ENCODE data around the gene KAT8. TPM values are rescaled to one million over a fixed set of nuclear protein-coding genes. Genes with fewer than 3 reads are reported as not detected.
A peak's percentile ranks its signal among the peaks of the same experiment; 100 is the strongest.

KAT8 gene
- total and polyA plus RNA-seq, 2 of the 13 experiments (the other 11 are each of a cell fraction or from before 2014, with no cell fraction given), result 79.0 to 84.2 TPM

DNA sequence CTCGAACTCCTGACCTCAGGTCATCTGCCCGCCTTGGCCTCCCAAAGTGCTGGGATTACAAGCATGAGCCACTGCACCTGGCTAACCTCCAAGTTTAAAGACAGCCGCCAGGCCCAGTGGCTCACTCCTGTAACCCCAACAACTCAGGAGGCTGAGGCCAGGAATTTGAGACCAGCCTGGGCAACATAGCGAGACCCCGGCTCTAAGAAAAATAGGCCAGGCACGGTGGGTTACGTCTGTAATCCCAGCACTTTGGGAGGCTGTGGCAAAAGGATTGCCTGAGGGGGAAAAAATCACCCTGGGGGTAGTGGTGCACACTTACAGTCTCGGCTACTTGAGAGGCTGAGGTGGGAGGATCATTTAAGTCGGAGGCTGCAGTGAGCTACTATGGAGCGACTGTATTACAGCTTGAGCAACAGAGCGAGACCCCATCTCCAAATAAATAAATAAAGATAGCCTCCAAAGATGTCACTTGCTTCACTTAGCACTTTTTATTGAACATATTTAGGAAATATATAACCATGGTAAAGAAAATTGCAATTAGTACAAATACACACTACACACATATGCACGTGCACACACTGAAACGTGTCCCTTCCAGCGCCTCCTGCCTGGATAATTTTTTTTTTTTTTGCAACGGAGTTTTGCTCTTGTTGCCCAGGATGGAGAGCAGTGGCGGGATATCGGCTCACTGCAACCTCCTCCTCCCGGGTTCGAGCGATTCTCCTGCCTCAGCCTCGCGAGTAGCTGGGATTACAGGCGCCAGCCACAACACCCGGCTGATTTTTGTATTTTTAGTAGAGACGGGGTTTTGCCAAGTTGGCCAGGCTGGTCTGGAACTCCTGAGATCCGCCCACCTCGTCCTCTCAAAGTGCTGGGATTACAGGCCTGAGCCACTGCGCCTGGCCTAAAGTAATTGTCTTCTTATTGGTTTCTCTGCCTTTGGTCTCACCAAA lies 10.7 kb upstream of the KAT8 start (continued):
- TF ChIP-seq, protein P1, sequence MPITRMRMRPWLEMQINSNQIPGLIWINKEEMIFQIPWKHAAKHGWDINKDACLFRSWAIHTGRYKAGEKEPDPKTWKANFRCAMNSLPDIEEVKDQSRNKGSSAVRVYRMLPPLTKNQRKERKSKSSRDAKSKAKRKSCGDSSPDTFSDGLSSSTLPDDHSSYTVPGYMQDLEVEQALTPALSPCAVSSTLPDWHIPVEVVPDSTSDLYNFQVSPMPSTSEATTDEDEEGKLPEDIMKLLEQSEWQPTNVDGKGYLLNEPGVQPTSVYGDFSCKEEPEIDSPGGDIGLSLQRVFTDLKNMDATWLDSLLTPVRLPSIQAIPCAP (CRISPR knock-in tag; IDR thresholded peaks at IDR 0.05; ENCODE audit: low read depth), result no peak
- 0 out of 2 replicates have a peak, but pooled peaks have one; percentile 27 for TF ChIP-seq ZNF337 (CRISPR knock-in tag; IDR thresholded peaks at IDR 0.05; ENCODE audit: borderline replicate concordance, low read depth)
- no peak for TF ChIP-seq KLF9 (CRISPR knock-in tag; IDR thresholded peaks at IDR 0.05; ENCODE audit: low read depth)
- TF ChIP-seq, protein P2, sequence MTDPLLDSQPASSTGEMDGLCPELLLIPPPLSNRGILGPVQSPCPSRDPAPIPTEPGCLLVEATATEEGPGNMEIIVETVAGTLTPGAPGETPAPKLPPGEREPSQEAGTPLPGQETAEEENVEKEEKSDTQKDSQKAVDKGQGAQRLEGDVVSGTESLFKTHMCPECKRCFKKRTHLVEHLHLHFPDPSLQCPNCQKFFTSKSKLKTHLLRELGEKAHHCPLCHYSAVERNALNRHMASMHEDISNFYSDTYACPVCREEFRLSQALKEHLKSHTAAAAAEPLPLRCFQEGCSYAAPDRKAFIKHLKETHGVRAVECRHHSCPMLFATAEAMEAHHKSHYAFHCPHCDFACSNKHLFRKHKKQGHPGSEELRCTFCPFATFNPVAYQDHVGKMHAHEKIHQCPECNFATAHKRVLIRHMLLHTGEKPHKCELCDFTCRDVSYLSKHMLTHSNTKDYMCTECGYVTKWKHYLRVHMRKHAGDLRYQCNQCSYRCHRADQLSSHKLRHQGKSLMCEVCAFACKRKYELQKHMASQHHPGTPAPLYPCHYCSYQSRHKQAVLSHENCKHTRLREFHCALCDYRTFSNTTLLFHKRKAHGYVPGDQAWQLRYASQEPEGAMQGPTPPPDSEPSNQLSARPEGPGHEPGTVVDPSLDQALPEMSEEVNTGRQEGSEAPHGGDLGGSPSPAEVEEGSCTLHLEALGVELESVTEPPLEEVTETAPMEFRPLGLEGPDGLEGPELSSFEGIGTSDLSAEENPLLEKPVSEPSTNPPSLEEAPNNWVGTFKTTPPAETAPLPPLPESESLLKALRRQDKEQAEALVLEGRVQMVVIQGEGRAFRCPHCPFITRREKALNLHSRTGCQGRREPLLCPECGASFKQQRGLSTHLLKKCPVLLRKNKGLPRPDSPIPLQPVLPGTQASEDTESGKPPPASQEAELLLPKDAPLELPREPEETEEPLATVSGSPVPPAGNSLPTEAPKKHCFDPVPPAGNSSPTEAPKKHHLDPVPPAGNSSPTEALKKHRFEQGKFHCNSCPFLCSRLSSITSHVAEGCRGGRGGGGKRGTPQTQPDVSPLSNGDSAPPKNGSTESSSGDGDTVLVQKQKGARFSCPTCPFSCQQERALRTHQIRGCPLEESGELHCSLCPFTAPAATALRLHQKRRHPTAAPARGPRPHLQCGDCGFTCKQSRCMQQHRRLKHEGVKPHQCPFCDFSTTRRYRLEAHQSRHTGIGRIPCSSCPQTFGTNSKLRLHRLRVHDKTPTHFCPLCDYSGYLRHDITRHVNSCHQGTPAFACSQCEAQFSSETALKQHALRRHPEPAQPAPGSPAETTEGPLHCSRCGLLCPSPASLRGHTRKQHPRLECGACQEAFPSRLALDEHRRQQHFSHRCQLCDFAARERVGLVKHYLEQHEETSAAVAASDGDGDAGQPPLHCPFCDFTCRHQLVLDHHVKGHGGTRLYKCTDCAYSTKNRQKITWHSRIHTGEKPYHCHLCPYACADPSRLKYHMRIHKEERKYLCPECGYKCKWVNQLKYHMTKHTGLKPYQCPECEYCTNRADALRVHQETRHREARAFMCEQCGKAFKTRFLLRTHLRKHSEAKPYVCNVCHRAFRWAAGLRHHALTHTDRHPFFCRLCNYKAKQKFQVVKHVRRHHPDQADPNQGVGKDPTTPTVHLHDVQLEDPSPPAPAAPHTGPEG (CRISPR knock-in tag; IDR thresholded peaks at IDR 0.05), result no peak
- no peak for TF ChIP-seq FOXK2 (IDR thresholded peaks at IDR 0.05)
- 0 out of 2 replicates have a peak, but pooled peaks have one; percentile 36 for TF ChIP-seq ZNF317 (CRISPR knock-in tag; IDR thresholded peaks at IDR 0.05)
- no peak for TF ChIP-seq SIN3B (IDR thresholded peaks at IDR 0.05; ENCODE audit: low read length)
- TF ChIP-seq ZNF577 (CRISPR knock-in tag; IDR thresholded peaks at IDR 0.05; ENCODE audit: borderline replicate concordance, low read depth), result no peak
- no peak for TF ChIP-seq ZNF607 (CRISPR knock-in tag; IDR thresholded peaks at IDR 0.05; ENCODE audit: borderline replicate concordance)
- TF ChIP-seq, protein P3, sequence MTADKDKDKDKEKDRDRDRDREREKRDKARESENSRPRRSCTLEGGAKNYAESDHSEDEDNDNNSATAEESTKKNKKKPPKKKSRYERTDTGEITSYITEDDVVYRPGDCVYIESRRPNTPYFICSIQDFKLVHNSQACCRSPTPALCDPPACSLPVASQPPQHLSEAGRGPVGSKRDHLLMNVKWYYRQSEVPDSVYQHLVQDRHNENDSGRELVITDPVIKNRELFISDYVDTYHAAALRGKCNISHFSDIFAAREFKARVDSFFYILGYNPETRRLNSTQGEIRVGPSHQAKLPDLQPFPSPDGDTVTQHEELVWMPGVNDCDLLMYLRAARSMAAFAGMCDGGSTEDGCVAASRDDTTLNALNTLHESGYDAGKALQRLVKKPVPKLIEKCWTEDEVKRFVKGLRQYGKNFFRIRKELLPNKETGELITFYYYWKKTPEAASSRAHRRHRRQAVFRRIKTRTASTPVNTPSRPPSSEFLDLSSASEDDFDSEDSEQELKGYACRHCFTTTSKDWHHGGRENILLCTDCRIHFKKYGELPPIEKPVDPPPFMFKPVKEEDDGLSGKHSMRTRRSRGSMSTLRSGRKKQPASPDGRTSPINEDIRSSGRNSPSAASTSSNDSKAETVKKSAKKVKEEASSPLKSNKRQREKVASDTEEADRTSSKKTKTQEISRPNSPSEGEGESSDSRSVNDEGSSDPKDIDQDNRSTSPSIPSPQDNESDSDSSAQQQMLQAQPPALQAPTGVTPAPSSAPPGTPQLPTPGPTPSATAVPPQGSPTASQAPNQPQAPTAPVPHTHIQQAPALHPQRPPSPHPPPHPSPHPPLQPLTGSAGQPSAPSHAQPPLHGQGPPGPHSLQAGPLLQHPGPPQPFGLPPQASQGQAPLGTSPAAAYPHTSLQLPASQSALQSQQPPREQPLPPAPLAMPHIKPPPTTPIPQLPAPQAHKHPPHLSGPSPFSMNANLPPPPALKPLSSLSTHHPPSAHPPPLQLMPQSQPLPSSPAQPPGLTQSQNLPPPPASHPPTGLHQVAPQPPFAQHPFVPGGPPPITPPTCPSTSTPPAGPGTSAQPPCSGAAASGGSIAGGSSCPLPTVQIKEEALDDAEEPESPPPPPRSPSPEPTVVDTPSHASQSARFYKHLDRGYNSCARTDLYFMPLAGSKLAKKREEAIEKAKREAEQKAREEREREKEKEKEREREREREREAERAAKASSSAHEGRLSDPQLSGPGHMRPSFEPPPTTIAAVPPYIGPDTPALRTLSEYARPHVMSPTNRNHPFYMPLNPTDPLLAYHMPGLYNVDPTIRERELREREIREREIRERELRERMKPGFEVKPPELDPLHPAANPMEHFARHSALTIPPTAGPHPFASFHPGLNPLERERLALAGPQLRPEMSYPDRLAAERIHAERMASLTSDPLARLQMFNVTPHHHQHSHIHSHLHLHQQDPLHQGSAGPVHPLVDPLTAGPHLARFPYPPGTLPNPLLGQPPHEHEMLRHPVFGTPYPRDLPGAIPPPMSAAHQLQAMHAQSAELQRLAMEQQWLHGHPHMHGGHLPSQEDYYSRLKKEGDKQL (CRISPR knock-in tag; IDR thresholded peaks at IDR 0.05; ENCODE audit: low read depth), result no peak
- TF ChIP-seq RARA (CRISPR knock-in tag; IDR thresholded peaks at IDR 0.05), result no peak
- no peak for TF ChIP-seq ZNF572 (CRISPR knock-in tag; IDR thresholded peaks at IDR 0.05)
- TF ChIP-seq SP5 (CRISPR knock-in tag; IDR thresholded peaks at IDR 0.05; ENCODE audit: borderline replicate concordance, low read depth), result no peak
- TF ChIP-seq ZNF292 (CRISPR knock-in tag; IDR thresholded peaks at IDR 0.05; ENCODE audit: borderline replicate concordance, low read depth), result no peak
- no peak for TF ChIP-seq HNRNPUL1 (IDR thresholded peaks at IDR 0.05; ENCODE audit: low read depth, low read length)
- TF ChIP-seq ATF7-NPFF (CRISPR knock-in tag; IDR thresholded peaks at IDR 0.05; ENCODE audit: low read depth), result no peak; the same call in 1 of the 2 replicates

Data from HepG2 (cell line).